Right ventricle myocardium superior (tissue), 1 donor: Measurements from ENCODE around the gene SNRNP200. TPM values are rescaled to one million over a fixed set of nuclear protein-coding genes. Genes with fewer than 3 reads are reported as not detected.

ENCODE experiments used
- ATAC-seq: fragments of 200-7000 bp; cut with Tn5 transposase; one replicate; pipeline ENCODE4 v1.9.1; 2020; ENCODE audit warnings: mild to moderate bottlenecking; ENCODE audit not compliant: poor library complexity
- DNase-seq: peaks from one replicate; pipeline ENCODE4 v3.0.0-alpha.2; 2020
- intact Hi-C: fragments of 100-400 bp; cut with DNase I; formaldehyde crosslinking; loops from one replicate; pipeline ENCODE4 v1.11.2; 2022
- long read RNA-seq: library from polyadenylated mRNA; unstranded; transcript quantifications from one replicate; pipeline ENCODE4 v2.0.0, GENCODE V29; 2021
- total RNA-seq: library from RNA; stranded (reverse); fragmentation: NEBNext Ultra II Directional; extraction: Animal tissue kit (Norgen Biotek cat#: 25700); gene quantifications from one replicate; pipeline ENCODE4 v1.2.1, GENCODE V29; 2021
- donor health status: DM: no; HTN: yes; CAD: no; lungs with severe emphysema.

SNRNP200 gene
- 50.1 TPM for total RNA-seq
- long read RNA-seq, full-length matches to known transcripts = 8 of 98 reads
- long read RNA-seq, partial matches to known transcripts = 87 of 98 reads
- long read RNA-seq, other reads (novel, unspliced or antisense) = 3 of 98 reads

GRCh38 chr2:96305091-96305978 is at the start of gene SNRNP200:
Gene SNRNP200, minus strand, starts transcription at chr2:96305546. Its CDS starts 109 bp downstream, at chr2:96305437.
- DNase-seq = peak; percentile 94
- intact Hi-C loops = loop anchor here (5.0 kb wide), 1 partner anchor 202 kb away; the partner anchor contains the start of gene NEURL3
- ATAC-seq = peak; percentile 100

DNA sequence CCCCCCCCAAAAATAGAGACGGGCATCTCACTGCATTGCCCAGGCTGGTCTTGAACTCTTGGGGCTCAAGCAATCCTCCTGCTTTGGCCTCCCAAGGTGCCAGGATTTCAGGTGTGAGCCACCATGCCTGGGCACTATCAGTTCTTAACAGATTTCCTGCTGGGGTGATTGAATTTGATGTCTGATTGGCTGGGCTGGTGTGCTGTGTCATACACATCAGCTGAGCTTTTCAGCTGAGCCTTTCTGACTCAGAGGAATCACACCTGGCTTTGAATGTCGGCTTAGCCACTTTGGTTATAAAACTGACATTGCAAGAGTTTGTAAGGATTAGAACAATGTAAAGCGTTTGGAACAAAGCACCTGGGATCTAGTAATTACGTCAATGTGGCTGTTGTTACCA is 49.1 kb upstream of the SNRNP200 start:
- intact Hi-C loops = no loop called here
- ATAC-seq (no peak), DNase-seq (no peak)

DNA sequence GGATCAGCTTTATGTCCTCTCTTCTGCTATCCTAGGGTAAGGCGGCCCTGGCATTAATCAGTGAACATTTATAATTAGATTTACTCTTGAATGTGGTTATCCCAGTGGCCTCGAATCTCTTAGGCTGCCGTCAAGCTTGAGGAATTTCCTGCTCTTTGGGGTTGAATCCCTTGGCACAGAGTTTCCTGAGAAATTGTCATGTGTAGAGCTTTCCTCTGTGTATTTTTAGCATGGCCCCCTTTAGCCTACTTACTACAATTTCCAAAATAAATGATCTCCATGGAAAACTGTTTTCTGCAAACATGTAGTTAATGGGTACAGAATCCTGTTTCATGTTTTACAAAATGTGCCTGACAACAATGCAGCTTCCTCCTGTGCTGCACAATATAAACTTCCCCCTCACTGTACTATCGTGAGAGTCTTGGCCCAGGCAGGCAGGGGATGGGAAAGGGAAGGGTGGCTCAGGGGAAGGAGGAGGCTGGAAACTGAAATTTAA is 48.3 kb upstream of the SNRNP200 start:
- intact Hi-C loops = no loop called here
- ATAC-seq = peak; percentile 36
- DNase-seq = no peak

GRCh38 chr2:96353032-96353561 is 47.8 kb upstream of the SNRNP200 start:
- ATAC-seq (peak; percentile 56), DNase-seq (peak; percentile 80)
- intact Hi-C loops = no loop called here

DNA sequence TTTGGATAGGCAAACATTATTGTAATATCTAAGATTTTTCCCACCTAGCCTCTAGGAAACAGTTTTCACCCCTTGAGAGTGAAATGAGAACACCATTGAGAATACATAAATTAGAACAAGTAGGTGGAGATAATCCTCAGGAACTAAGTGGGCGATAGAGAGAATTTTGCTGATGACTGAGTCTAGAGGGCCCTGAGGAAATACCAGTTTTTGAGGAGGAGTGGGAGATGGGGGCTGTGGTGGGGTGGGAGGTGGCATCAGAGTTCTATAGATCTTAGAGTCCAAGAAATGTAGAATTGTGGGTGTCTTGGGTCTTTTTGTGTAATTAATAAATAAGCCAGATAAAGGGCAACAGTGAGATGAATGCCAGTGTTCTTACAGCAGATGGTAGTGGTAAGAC is 42.0 kb upstream of the SNRNP200 start:
- intact Hi-C loops = loop anchor here (10.0 kb wide), 1 partner anchor 157 kb away; the partner anchor contains the start of gene NEURL3
- no peak for DNase-seq
- ATAC-seq = no peak

DNA sequence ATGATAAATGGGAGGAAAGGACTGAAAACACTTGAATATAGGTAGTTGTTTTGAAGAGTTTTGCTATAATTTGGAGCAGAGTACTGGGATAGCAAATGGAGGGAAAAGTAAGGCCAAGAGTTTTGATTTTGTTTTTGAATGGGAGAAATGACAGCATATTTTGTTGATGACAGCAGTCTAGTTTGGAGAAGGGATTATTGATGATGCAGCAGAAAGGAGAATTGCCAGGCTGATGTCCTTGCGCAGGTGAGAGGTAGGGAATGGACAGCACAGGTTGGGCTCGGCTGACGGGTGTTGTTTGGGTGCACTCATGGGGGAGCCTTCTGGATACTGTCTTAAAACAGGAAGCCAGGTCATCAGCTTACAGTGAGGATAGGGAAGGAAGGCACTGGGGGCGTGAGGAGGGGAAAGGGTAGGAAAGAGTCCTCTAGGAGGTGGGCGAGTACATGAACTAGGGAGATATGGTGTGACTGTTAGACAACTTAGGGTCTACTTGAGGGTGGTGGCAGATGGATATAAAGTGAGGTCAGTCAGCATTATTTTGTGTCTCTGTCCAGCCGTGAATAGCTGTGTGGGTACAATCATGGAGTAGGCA is 40.6 kb upstream of the SNRNP200 start:
- ATAC-seq (no peak), DNase-seq (no peak)
- intact Hi-C loops = loop anchor here (10.0 kb wide), 1 partner anchor 159 kb away; the partner anchor contains the start of gene NEURL3

- ATAC-seq (peak; percentile 87), DNase-seq (no peak)
- intact Hi-C loops = loop anchor here (10.0 kb wide), 1 partner anchor 159 kb away; the partner anchor contains the start of gene NEURL3
Measured at GRCh38 chr2:96345438-96345837, 40.1 kb upstream of the SNRNP200 start.

DNA sequence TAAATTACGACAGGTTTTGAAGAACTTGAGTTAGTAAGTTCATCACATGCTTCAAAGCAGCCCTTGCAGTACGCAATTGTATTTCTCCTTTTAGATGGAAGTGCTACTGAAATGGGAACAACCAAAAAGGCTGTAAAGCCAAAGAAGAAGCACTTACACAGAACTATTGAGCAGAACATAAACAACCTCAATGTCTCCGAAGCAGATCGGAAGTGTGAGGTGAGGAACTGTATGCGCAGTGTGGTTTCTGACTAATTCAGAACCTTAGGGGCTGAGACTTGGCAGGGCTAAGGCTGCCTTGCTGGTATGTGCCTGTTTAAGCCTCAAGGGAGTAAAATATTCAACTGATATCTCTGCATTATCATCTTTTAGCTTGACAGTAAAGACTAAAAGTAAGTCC is 38.7 kb upstream of the SNRNP200 start:
- no peak for DNase-seq
- no peak for ATAC-seq
- intact Hi-C loops = loop anchor here (10.0 kb wide), 1 partner anchor 161 kb away; the partner anchor contains the start of gene NEURL3

- intact Hi-C loops = loop anchor here (10.0 kb wide), 1 partner anchor 163 kb away; the partner anchor contains the start of gene NEURL3
- DNase-seq (no peak), ATAC-seq (no peak)
Measured at GRCh38 chr2:96342085-96342484, 36.7 kb upstream of the SNRNP200 start.

DNA sequence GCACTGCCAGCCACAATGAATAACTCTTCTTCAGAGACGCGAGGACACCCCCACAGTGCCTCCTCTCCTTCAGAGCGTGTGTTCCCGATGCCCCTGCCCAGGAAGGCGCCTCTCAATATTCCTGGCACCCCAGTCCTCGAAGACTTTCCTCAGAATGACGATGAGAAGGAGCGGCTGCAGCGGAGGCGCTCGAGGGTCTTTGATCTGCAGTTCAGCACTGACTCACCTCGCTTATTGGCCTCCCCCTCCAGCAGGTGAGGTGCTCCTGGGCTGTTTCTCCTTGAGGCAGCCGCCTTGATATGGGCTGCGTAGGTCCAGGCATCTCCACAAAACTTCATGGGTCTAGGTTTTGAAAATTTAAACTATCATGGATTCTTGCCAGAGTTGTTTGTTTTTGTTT is 36.3 kb upstream of the SNRNP200 start:
- no peak for DNase-seq
- no peak for ATAC-seq
- intact Hi-C loops = loop anchor here (10.0 kb wide), 1 partner anchor 163 kb away; the partner anchor contains the start of gene NEURL3

DNA sequence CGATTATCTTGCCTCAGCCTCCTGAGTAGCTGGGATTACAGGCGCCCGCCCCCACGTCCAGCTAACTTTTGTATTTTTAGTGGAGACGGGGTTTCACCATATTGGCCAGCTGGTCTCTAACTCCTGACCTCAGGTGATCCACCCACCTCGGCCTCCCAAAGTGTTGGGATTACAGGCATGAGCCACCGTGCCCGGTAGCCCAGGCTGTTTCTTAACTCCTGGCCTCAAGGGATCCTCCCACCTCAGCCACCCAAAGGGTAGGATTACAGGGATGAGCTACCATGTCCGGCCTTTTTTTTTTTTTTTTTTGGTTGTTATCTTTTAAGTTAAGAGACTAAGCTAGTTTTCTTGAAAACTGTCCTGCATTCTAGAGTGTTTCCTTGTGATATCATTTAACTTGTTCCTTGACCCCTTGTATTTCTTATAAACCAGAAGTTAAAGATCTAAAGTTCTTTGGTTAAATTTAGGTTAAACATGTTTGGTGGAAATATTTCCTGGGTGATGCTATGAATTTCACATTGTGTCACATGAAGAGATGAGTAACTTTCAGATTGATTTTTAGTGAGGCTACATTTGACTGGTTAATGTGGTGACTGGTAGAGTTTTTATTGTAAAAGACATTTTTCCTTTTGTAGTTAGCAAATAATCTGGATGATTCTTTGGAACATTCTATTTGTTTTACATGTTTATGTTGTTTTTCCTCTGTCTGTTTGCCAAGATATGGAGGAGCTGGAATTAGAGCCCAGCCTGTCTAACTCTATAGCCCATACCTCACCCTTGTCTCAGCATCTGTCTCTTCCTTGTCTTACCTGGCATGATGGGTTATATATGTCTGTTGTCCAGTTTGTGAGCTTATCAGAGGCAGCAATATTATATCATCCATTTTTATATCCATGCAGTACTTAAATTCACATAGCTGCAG is 35.4 kb upstream of the SNRNP200 start:
- DNase-seq (no peak), ATAC-seq (no peak)
- intact Hi-C loops = loop anchor here (10.0 kb wide), 1 partner anchor 164 kb away; the partner anchor contains the start of gene NEURL3

GRCh38 chr2:96336873-96337272 is 31.5 kb upstream of the SNRNP200 start:
- DNase-seq (no peak), ATAC-seq (no peak)
- intact Hi-C loops = no loop called here

GRCh38 chr2:96336104-96336775 is 30.9 kb upstream of the SNRNP200 start:
- DNase-seq (no peak), ATAC-seq (no peak)
- intact Hi-C loops = no loop called here

GRCh38 chr2:96333708-96334107 is 28.4 kb upstream of the SNRNP200 start:
- ATAC-seq (no peak), DNase-seq (no peak)
- intact Hi-C loops = no loop called here

- intact Hi-C loops = no loop called here
- peak; percentile 44 for ATAC-seq
- no peak for DNase-seq
Measured at GRCh38 chr2:96330407-96330806, 25.1 kb upstream of the SNRNP200 start.

GRCh38 chr2:96329874-96330273 is 24.5 kb upstream of the SNRNP200 start:
- intact Hi-C loops = no loop called here
- no peak for DNase-seq
- no peak for ATAC-seq

DNA sequence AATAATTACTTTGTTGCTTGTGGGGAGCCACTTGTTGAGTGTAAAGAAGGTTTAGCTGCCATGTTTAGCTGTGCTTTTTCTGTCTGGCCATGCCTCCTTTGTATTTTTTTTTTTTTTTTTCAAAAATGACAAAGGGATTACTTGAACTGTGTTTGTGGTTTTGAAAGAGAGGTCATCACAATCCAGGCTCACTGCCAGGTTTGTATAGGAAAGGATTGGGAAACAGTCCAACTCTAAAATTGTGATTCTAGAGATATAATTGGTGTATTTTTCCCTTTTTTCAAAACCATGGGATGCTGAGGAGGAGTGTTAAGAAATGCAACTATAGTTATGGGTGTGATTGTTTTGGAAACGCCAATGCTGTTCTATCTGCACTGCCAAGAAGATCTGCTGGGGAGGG is 24.1 kb upstream of the SNRNP200 start:
- intact Hi-C loops = no loop called here
- no peak for DNase-seq
- ATAC-seq = no peak
